Thoracic aorta (tissue), 2 donors: ENCODE results near the gene LIPT2. TPM values are rescaled to one million over a fixed set of nuclear protein-coding genes. Genes with fewer than 3 reads are reported as not detected.
"Not testable (repeated sequence)": the region's sequence is repeated elsewhere in the genome, so short reads cannot be mapped to it uniquely, and the experiment has no call there.

Experiments used
- ATAC-seq: fragments of 150-250 bp; one replicate; pipeline ENCODE4 v1.8.0; 2017; ENCODE audit warnings: low read depth; ENCODE audit not compliant: insufficient number of reproducible peaks, low FRiP score
- DNase-seq: peaks from one replicate; pipeline ENCODE4 v3.0.0-alpha.2; 2020; ENCODE audit warnings: low spot score
- H3K27ac ChIP-seq, 2 donors: fragments of 200-600 bp; sonication (generic); 1 replicate in 1 of 2; 2 replicates in 1 of 2; pipeline ENCODE4 v1.5.1; 2016; ENCODE audit warnings: mild to moderate bottlenecking in 2 of 2, moderate library complexity in 2 of 2
- H3K27me3 ChIP-seq: fragments of 200-600 bp; sonication (generic); replicated peaks from 2 replicates; pipeline ENCODE4 v1.6.0; 2016; ENCODE audit warnings: mild to moderate bottlenecking; ENCODE audit not compliant: insufficient read depth
- H3K36me3 ChIP-seq: fragments of 200-600 bp; sonication (generic); one replicate; pipeline ENCODE4 v1.5.1; 2016
- H3K4me1 ChIP-seq, 2 donors: fragments of 200-600 bp; sonication (generic); 1 replicate in 1 of 2; 2 replicates in 1 of 2; pipeline versions ENCODE4 v1.5.1 to v1.6.0; 2016; ENCODE audit warnings: low read depth in 2 of 2, mild to moderate bottlenecking in 1 of 2; ENCODE audit not compliant: control insufficient read depth in 1 of 2
- H3K4me3 ChIP-seq: fragments of 200-600 bp; sonication (generic); 2 replicates; pipeline ENCODE4 v1.5.1; 2016; ENCODE audit warnings: mild to moderate bottlenecking
- H3K9me3 ChIP-seq: fragments of 200-600 bp; sonication (generic); 2 replicates; pipeline ENCODE4 v1.5.1; 2016
- total RNA-seq, 2 donors: library from RNA; depleted of rRNA; stranded (reverse); fragments of >200 nt; gene quantifications; one replicate each; pipeline versions ENCODE4 v1.1.0 to v1.2.3, GENCODE V29; 2016
- TF ChIP-seq, protein P1 (sequence below): fragments of 200-600 bp; sonication (generic); IDR thresholded peaks from one replicate; pipeline ENCODE4 v1.5.1; 2019; ENCODE audit warnings: antibody characterized with exemption

The LIPT2 gene
- total RNA-seq: 10 to 100 TPM in 1 of 2 donors, 1 to 10 TPM in 1; 1.4 to 12.9 TPM

- no peaks in the 10 kb centered on the region for H3K27me3 ChIP-seq
- H3K27ac ChIP-seq: peak within 1 kb of the TSS; percentile 97
- DNase-seq (peak; percentile 86), ATAC-seq (peak; percentile 92)
- peak within 1 kb of the TSS; percentile 89 for H3K4me3 ChIP-seq
- TF ChIP-seq, protein P1, sequence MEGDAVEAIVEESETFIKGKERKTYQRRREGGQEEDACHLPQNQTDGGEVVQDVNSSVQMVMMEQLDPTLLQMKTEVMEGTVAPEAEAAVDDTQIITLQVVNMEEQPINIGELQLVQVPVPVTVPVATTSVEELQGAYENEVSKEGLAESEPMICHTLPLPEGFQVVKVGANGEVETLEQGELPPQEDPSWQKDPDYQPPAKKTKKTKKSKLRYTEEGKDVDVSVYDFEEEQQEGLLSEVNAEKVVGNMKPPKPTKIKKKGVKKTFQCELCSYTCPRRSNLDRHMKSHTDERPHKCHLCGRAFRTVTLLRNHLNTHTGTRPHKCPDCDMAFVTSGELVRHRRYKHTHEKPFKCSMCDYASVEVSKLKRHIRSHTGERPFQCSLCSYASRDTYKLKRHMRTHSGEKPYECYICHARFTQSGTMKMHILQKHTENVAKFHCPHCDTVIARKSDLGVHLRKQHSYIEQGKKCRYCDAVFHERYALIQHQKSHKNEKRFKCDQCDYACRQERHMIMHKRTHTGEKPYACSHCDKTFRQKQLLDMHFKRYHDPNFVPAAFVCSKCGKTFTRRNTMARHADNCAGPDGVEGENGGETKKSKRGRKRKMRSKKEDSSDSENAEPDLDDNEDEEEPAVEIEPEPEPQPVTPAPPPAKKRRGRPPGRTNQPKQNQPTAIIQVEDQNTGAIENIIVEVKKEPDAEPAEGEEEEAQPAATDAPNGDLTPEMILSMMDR: no peak
- H3K4me1 ChIP-seq: peaks cover 3 to 12% of the 10 kb centered on the region in 2 donors
- no peaks in the 10 kb centered on the region for H3K36me3 ChIP-seq
- no peaks in the 10 kb centered on the region for H3K9me3 ChIP-seq
These were observed at the start of gene LIPT2 for GRCh38 chr11:74492974-74493790. Gene LIPT2, minus strand, starts transcription at chr11:74493724. Its CDS starts 21 bp downstream, at chr11:74493703.

- TF ChIP-seq, protein P1: no peak
These were observed 47.9 kb upstream of the LIPT2 start for GRCh38 chr11:74541466-74541865.

GRCh38 chr11:74540270-74540669, 46.7 kb upstream of the LIPT2 start:
- peaks cover 7% of the 10 kb centered on the region for H3K9me3 ChIP-seq
- DNase-seq: no peak
- ATAC-seq: no peak

More at GRCh38 chr11:74541466-74541865, 47.9 kb upstream of the LIPT2 start:
- Histone ChIP-seq H3K4me1 (no peaks in the 10 kb centered on the region), H3K36me3 (no peaks in the 10 kb centered on the region), H3K27me3 (no peaks in the 10 kb centered on the region), H3K27ac (no peak overlapping the region), H3K9me3 (peaks cover 7% of the 10 kb centered on the region), H3K4me3 (no peak overlapping the region)
- DNase-seq (no peak), ATAC-seq (no peak)

DNA sequence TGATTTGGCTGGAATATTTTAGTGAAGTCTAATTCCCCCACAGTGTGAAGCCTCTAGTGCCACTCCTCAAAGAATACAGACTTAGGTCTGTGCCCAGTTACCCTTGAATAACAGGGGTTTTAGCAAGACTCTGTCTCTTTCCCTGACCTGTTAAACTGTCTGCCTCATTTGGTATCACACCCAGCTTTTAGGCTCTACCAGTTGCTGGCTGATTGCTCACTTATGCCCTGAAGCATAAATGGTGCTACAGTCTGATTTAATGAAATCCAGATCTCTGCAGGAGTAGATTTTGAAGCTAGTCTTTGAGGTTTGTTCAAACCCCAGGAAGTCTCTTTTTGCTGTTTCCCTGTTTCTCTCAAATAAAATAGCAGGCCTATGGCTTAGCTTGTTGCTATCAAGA, 45.2 kb upstream of the LIPT2 start:
- Histone ChIP-seq H3K36me3 (no peaks in the 10 kb centered on the region), H3K4me1 (no peaks in the 10 kb centered on the region), H3K4me3 (no peak overlapping the region), H3K27me3 (no peaks in the 10 kb centered on the region), H3K9me3 (peaks cover 7% of the 10 kb centered on the region), H3K27ac (no peak overlapping the region)
- no peak for ATAC-seq
- TF ChIP-seq, protein P1: no peak
- DNase-seq: no peak

More at GRCh38 chr11:74540270-74540669, 46.7 kb upstream of the LIPT2 start:
- no peaks in the 10 kb centered on the region for H3K4me1 ChIP-seq
- TF ChIP-seq, protein P1: no peak
- no peak overlapping the region for H3K27ac ChIP-seq
- no peaks in the 10 kb centered on the region for H3K27me3 ChIP-seq
- no peaks in the 10 kb centered on the region for H3K36me3 ChIP-seq
- no peak overlapping the region for H3K4me3 ChIP-seq

DNA sequence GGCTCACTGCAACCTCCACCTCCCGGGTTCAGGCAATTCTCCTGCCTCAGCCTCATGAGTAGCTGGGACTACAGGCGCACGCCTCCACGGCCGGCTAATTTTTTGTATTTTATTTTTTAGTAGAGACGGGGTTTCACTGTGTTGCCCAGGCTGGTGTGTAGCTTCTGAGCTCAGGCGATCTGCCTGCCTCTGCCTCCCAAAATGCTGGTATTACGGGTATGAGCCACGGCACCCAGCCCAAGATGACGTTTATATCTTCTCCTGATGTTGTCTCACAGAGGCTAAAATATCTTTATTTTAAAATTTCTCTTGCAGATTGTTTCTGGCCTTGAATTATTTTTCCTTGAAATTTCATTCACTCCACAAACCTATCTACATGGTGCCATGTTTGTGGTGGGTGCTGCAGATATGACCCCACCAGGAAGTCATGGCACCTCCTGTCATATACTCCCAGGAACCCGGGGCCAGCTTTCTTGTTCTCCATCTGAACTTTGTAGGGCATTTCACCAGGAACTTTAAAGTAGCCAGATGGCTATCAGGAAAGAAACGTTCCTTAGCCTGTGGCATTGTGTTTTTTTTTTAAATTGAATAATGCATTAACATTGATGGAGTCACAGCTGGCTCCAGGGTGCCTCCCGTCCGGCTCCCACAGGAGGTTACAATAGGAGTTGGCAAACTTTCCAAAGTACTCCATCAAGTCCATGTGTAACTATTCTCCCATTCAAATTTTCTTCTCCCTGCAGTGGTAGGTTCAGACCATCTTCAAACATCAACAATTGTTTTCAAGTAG, 42.0 kb upstream of the LIPT2 start:
- no peak for DNase-seq
- peaks cover 7% of the 10 kb centered on the region for H3K9me3 ChIP-seq
- H3K27me3 ChIP-seq: no peaks in the 10 kb centered on the region
- H3K4me3 ChIP-seq: no peak overlapping the region
- no peak for ATAC-seq
- H3K36me3 ChIP-seq: no peaks in the 10 kb centered on the region
- no peak overlapping the region for H3K27ac ChIP-seq
- TF ChIP-seq, protein P1: no peak
- no peaks in the 10 kb centered on the region for H3K4me1 ChIP-seq

DNA sequence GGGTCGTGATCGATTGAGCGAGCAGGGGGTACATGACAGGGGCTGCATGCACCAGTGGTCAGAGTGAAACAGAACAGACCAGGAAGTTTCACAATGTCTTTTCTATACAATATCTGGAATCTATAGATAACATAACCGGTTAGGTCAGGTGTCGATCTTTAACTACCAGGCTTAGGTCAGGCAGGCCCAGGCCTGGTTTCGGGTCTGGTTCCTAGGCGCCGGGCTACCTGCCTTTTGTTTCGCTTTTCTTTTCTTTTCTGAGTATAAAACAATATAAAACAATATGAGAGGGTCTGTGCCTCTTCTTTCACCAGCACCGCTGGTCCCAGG, 41.4 kb upstream of the LIPT2 start:
- H3K4me3 ChIP-seq, DNase-seq, H3K4me1 ChIP-seq, H3K27me3 ChIP-seq, H3K27ac ChIP-seq, ATAC-seq, H3K36me3 ChIP-seq, H3K9me3 ChIP-seq: not testable (repeated sequence)
